Activated T-cell treated with anti-CD3 and anti-CD28 coated beads, Interleukin-2, amount 50 U/mL, for 4 hours (primary cell): ENCODE results near the gene NECAB2. TPM values are rescaled to one million over a fixed set of nuclear protein-coding genes. Genes with fewer than 3 reads are reported as not detected.

Experiments
- ATAC-seq, 2 donors: fragments of 200-7000 bp; cut with Tn5 transposase; one replicate each; pipeline ENCODE4 v1.10.0; 2021
- DNase-seq: peaks from one replicate; pipeline ENCODE4 v3.0.0-alpha.2; 2020
- H3K27me3 Mint-ChIP-seq: one replicate; pipeline ENCODE4 v1.8.0; 2021; ENCODE audit warnings: low read depth, mixed read lengths
- H3K36me3 Mint-ChIP-seq: one replicate; pipeline ENCODE4 v1.8.0; 2022; ENCODE audit warnings: mixed read lengths; ENCODE audit not compliant: insufficient read depth
- H3K4me1 Mint-ChIP-seq: one replicate; pipeline ENCODE4 v1.8.0; 2021; ENCODE audit warnings: low read depth, mixed read lengths
- H3K4me3 Mint-ChIP-seq: one replicate; pipeline ENCODE4 v1.8.0; 2021; ENCODE audit warnings: mild to moderate bottlenecking, moderate library complexity, mixed read lengths
- H3K9me3 Mint-ChIP-seq: one replicate; pipeline ENCODE4 v1.8.0; 2021; ENCODE audit warnings: mixed read lengths
- total RNA-seq, 3 donors: library from RNA; stranded (reverse); gene quantifications; one replicate each; pipeline ENCODE4 v1.2.1, GENCODE V29; 2021

Gene NECAB2
- total RNA-seq, 3 donors from 2014 or later, result not detected

DNA sequence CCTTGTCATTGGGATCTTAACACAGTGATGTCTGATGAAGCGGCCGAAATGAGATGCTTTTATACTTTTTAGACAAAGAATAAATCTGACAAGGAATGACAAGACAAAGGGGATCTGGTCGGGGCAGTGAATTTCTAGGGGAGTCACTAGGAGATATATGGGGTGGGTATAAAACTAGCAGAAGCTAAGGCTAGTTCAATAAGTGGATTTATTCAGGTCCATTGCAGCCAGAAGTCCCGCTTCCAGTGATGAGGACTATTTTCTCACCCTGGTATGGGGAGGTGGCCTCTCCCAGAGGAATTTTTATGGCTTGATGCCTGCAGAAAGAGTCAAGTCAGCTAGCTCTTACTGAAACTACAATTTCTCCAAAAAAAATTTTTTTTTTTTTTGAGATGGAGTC lies 50.7 kb downstream of the NECAB2 start:
- Mint-ChIP-seq H3K4me1 (peaks cover 7% of the 10 kb centered on the region), H3K4me3 (no peak overlapping the region), H3K36me3 (no peaks in the 10 kb centered on the region), H3K27me3 (peaks cover 2% of the 10 kb centered on the region), H3K9me3 (peaks cover 22% of the 10 kb centered on the region)
- DNase-seq (no peak), ATAC-seq (no peak)

GRCh38 chr16:84020353-84020752 lies 52.3 kb downstream of the NECAB2 start:
- ATAC-seq (no peak), DNase-seq (no peak)
- Mint-ChIP-seq H3K4me1 (no peaks in the 10 kb centered on the region), H3K36me3 (no peaks in the 10 kb centered on the region), H3K9me3 (peaks cover 22% of the 10 kb centered on the region), H3K4me3 (no peak overlapping the region), H3K27me3 (peaks cover 2% of the 10 kb centered on the region)

DNA sequence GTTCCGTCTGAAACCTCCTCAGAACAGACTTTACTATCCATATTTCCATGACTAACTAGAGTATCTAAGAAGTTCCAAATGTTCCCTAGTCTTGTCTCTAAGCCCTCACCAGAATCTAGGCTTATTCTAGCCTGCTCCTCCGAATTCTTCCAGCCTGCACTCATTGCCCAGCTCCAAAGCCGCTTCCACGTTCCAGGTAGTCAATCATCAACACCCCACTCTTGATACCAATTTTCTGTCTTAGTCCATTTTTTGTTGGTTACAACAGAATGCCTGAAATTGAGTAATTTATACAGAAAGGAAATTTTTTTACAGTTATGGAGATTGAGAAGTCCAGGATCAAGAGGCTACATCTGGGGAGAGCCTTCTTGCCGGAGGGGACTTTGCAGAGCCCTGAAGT lies 53.4 kb downstream of the NECAB2 start:
- DNase-seq, result no peak
- H3K4me3 Mint-ChIP-seq, result no peak overlapping the region
- no peaks in the 10 kb centered on the region for H3K36me3 Mint-ChIP-seq
- peaks cover 5% of the 10 kb centered on the region for H3K27me3 Mint-ChIP-seq
- peaks cover 22% of the 10 kb centered on the region for H3K9me3 Mint-ChIP-seq
- H3K4me1 Mint-ChIP-seq, result no peaks in the 10 kb centered on the region
- no peak for ATAC-seq

DNA sequence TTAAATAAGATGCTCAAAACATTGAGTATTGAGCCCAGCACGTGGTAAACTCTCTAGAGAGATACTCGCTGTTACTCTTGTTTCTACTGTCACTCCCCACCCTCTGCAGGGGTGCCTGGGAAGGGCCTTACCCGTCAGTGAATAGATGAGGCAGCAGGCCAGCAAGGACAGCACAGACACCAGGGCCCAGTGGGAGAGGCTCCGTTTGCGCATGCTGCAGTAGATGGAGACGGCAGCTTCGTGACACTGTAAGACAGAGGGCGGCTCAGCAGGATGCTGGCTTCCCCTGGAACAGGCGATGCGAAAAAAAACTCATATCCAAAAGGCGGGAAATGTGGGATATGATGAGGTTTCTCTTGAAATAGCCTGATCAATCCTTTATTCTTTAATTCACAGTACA lies 54.6 kb downstream of the NECAB2 start:
- ATAC-seq, result no peak
- Mint-ChIP-seq H3K27me3 (peaks cover 10% of the 10 kb centered on the region), H3K9me3 (peaks cover 22% of the 10 kb centered on the region), H3K4me1 (no peaks in the 10 kb centered on the region), H3K36me3 (no peaks in the 10 kb centered on the region), H3K4me3 (no peak overlapping the region)
- no peak for DNase-seq

- ATAC-seq, result no peak
- H3K9me3 Mint-ChIP-seq, result peaks cover 10% of the 10 kb centered on the region
- peaks cover 6% of the 10 kb centered on the region for H3K4me1 Mint-ChIP-seq
- no peak for DNase-seq
- H3K27me3 Mint-ChIP-seq, result peaks cover 12% of the 10 kb centered on the region
- H3K4me3 Mint-ChIP-seq, result no peak overlapping the region
- no peaks in the 10 kb centered on the region for H3K36me3 Mint-ChIP-seq
These were observed 56.8 kb downstream of the NECAB2 start for GRCh38 chr16:84024854-84025253.

- DNase-seq (no peak), ATAC-seq (no peak)
- peaks cover 6% of the 10 kb centered on the region for H3K4me1 Mint-ChIP-seq
- H3K9me3 Mint-ChIP-seq, result peaks cover 1% of the 10 kb centered on the region
- H3K27me3 Mint-ChIP-seq, result peaks cover 15% of the 10 kb centered on the region
- no peak overlapping the region for H3K4me3 Mint-ChIP-seq
- H3K36me3 Mint-ChIP-seq, result no peaks in the 10 kb centered on the region
These were observed 58.6 kb downstream of the NECAB2 start for GRCh38 chr16:84026606-84027005.

DNA sequence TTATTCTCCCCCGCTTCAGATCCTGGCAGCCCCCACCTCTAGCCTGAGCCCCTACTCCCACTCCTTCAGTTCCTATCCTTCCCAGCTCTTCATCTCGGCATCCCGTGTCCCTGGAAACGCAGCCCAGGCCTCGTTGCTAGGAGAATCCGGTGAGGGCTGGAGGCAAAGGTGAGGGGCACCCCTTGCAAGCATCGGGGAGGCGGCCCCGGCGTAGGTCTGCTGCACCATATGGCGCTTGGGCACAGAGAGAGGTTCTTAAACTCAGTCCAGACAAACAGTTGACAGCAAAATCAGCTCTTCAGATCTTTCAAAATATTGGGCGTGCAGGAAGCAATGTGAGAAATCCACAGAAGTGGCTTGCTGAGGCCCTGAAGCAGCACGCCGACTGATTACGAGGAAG lies 59.6 kb downstream of the NECAB2 start:
- no peak overlapping the region for H3K4me3 Mint-ChIP-seq
- peaks cover 15% of the 10 kb centered on the region for H3K27me3 Mint-ChIP-seq
- H3K4me1 Mint-ChIP-seq, result peaks cover 6% of the 10 kb centered on the region
- DNase-seq (no peak), ATAC-seq (no peak)
- no peaks in the 10 kb centered on the region for H3K9me3 Mint-ChIP-seq
- no peaks in the 10 kb centered on the region for H3K36me3 Mint-ChIP-seq

- H3K27me3 Mint-ChIP-seq, result peaks cover 15% of the 10 kb centered on the region
- DNase-seq (no peak), ATAC-seq (no peak)
- no peaks in the 10 kb centered on the region for H3K9me3 Mint-ChIP-seq
- H3K36me3 Mint-ChIP-seq, result no peaks in the 10 kb centered on the region
- H3K4me1 Mint-ChIP-seq, result peaks cover 6% of the 10 kb centered on the region
- H3K4me3 Mint-ChIP-seq, result no peak overlapping the region
These were observed 61.4 kb downstream of the NECAB2 start for GRCh38 chr16:84029297-84030047.

- no peaks in the 10 kb centered on the region for H3K9me3 Mint-ChIP-seq
- DNase-seq (no peak), ATAC-seq (no peak)
- H3K27me3 Mint-ChIP-seq, result peaks cover 12% of the 10 kb centered on the region
- peaks cover 6% of the 10 kb centered on the region for H3K4me1 Mint-ChIP-seq
- no peak overlapping the region for H3K4me3 Mint-ChIP-seq
- H3K36me3 Mint-ChIP-seq, result no peaks in the 10 kb centered on the region
These were observed 63.5 kb downstream of the NECAB2 start for GRCh38 chr16:84031556-84031955.

DNA sequence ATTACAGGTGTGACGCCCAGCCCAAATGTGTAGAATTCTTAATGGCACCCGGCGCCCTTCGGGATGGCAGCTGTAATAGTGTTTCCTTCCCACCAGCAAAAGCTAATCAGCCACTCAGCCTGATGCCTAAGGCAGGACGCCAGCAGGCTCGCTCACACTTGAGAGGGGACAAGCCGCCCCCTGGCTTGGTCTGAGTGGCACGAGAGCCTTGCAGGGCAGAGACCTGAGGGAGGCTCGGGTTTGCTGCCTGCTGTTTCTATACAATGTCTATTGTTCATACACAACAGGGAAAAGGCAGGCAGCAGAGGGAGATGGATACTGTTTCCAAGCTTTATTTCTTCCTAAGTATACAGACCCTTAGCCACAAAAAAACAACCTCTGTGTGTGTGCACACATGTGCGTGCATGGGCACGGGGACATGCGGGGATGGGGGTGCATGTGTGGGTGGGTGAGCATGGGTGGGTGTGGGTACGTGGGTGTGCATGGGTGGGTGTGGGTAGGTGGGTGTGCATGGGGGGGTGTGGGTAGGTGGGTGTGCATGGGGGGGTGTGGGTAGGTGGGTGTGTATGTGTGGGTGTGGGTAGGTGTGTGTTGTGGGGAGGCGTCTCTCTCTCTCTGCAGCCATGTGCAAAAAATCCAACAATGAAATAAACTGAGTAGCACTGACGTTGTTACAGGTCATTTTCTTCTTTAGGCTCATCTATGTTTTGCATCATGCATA lies 64.6 kb downstream of the NECAB2 start:
- DNase-seq, result no peak
- ATAC-seq, result no peak
- H3K4me1 Mint-ChIP-seq, result peaks cover 6% of the 10 kb centered on the region
- H3K9me3 Mint-ChIP-seq, result no peaks in the 10 kb centered on the region
- H3K36me3 Mint-ChIP-seq, result no peaks in the 10 kb centered on the region
- peaks cover 8% of the 10 kb centered on the region for H3K27me3 Mint-ChIP-seq
- H3K4me3 Mint-ChIP-seq, result no peak overlapping the region

GRCh38 chr16:84033251-84034195 lies 65.5 kb downstream of the NECAB2 start:
- Mint-ChIP-seq H3K4me3 (no peak overlapping the region), H3K4me1 (peaks cover 6% of the 10 kb centered on the region), H3K9me3 (no peaks in the 10 kb centered on the region), H3K36me3 (no peaks in the 10 kb centered on the region), H3K27me3 (peaks cover 5% of the 10 kb centered on the region)
- no peak for DNase-seq
- no peak for ATAC-seq

GRCh38 chr16:84034516-84034915 lies 66.5 kb downstream of the NECAB2 start:
- Mint-ChIP-seq H3K4me1 (peaks cover 3% of the 10 kb centered on the region), H3K36me3 (no peaks in the 10 kb centered on the region), H3K9me3 (no peaks in the 10 kb centered on the region), H3K27me3 (peaks cover 5% of the 10 kb centered on the region), H3K4me3 (no peak overlapping the region)
- ATAC-seq (no peak), DNase-seq (no peak)

- H3K4me1 Mint-ChIP-seq, result no peaks in the 10 kb centered on the region
- ATAC-seq, result no peak
- H3K9me3 Mint-ChIP-seq, result no peaks in the 10 kb centered on the region
- DNase-seq, result no peak
- no peaks in the 10 kb centered on the region for H3K36me3 Mint-ChIP-seq
- no peak overlapping the region for H3K4me3 Mint-ChIP-seq
- peaks cover 6% of the 10 kb centered on the region for H3K27me3 Mint-ChIP-seq
These were observed 68.1 kb downstream of the NECAB2 start for GRCh38 chr16:84036131-84036530.

DNA sequence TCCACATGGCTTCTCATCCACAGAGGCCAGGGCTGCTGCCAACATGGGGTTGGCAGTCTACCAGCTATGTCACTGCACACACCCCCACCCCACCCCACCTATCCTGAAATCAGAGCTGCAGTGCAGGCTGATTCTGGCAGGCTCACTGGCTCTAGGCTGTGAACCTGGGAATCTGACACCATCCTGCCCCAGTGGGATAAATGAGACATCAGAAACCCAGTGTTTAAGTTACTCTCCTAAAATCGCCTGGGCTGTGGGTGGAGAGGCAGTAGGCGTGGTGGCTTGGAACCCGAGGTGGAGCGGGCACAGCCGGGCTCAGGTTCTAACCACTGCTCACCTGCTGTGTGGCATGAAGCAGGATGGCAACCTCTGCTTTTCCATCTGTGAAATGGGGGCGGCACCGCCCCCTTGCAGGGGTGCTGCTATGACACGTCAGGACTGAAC lies 69.0 kb downstream of the NECAB2 start:
- Mint-ChIP-seq H3K4me1 (no peaks in the 10 kb centered on the region), H3K4me3 (no peak overlapping the region), H3K27me3 (peaks cover 5% of the 10 kb centered on the region), H3K36me3 (no peaks in the 10 kb centered on the region), H3K9me3 (no peaks in the 10 kb centered on the region)
- ATAC-seq (no peak), DNase-seq (no peak)
